HG02678 (cell line): ENCODE results near the gene S100A5.
A peak's percentile ranks its signal among the peaks of the same experiment; 100 is the strongest.
"Not testable (repeated sequence)": the region's sequence is repeated elsewhere in the genome, so short reads cannot be mapped to it uniquely, and the experiment has no call there.

ENCODE experiments used
- ATAC-seq: cut with Tn5 transposase; IDR thresholded peaks from one replicate; pipeline ENCODE4 v1.9.1; 2021; ENCODE audit warnings: mild to moderate bottlenecking, moderate library complexity; ENCODE audit not compliant: unreplicated experiment

Gene S100A5

DNA sequence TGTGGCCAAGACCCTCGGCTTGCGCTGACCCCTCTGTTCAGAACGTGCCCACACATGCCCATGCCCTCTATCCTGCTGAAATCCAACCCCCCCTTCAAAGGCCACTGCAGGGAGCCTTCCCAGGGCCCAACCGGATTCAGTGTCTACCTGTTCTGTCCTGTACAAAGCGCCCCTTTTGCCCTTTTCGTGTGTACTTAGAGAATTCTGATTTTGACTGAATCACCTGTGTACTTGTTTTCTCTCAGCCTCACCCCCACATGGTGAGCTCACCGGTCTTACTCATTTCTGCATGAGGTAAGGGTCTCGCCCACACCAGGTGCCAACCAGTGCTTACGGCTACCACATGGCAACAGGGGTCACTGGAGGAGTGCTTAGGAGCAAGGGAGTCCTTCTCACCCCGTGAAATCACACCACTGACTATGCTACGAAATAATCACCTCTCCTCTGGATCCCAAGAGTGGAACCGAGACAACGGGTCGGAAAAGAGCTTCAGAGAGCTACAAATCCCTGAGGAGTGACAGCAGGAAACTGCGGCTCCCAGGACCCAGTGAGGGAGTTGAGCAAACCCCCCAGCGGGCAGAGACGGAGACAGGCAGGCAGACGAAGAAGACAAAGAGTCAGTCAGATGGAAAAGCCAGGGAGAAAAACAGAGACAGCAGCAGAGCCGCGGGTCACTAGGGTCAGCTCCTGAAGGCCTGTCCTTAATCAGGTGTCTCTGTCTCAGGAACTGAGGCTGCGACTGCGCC is 27.1 kb upstream of the S100A5 start:
- ATAC-seq = no peak

- peak; percentile 37 for ATAC-seq
Observed at GRCh38 chr1:153566414-153567371, 26.0 kb upstream of the S100A5 start.

- peak; percentile 41 for ATAC-seq
Observed at GRCh38 chr1:153565529-153566374, 25.0 kb upstream of the S100A5 start, which contains the start of gene S100A2. S100A2 (minus strand) TSS chr1:153565844; CDS start chr1:153563877, 1,967 bp downstream.

DNA sequence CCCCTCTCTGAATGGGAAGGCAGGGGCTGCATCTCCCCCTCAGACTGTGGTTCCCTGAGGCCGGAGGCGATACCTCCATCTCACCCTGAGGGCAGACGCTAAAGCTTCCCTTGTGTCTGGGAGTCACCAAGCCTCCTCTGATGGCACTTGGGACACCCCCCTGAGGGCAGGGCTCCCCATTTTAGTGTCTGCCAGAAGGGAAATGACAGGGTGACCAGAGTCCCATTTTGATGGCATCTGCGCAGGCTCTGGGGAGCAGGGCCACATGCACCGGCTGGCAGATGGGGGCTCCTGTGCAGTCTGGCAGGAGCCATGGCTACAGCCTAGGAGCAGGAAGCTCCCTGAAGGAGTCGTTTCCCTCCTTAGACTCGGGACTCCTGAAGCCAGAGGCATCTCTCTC is 23.3 kb upstream of the S100A5 start:
- ATAC-seq = no peak

DNA sequence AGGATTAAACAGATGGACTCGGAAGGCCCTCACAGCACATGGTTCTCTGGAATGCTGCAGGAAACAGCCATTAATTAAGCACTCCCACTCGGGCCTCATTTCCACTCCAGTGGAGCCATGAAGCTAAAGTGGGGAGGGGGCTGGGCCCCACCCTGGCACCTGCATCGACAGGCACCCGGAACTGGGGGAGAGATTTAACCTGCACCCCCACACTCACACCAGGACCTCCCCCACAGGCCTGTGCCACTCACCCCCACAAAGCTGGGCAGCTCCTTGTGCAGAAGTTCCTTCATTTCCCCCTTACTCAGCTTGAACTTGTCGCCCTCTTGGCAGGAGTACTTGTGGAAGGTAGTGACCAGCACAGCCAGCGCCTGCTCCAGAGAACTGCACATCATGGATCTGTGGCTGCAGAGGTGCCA is 22.8 kb upstream of the S100A5 start:
- no peak for ATAC-seq

DNA sequence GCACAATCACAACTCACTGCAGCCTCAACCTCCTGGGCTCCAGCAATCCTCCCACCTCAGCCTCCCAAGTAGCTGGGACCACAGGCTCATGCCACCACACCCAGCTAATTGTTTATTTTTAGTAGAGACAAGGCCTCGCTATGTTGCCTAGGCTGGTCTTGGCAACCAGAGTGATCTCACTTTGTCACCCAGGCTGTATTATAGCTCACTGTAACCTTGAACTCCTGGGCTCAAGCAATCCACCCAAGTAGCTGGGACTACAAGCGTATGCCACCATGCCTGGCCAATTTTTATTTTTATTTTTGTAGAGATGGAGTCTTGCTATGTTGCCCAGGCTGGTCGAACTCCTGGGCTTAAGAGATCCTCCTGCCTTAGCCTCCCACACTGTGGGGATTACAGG is 21.3 kb upstream of the S100A5 start:
- not testable (repeated sequence) for ATAC-seq

GRCh38 chr1:153561466-153561985 is 20.8 kb upstream of the S100A5 start:
- ATAC-seq = no peak

GRCh38 chr1:153560771-153561465 is 20.2 kb upstream of the S100A5 start:
- ATAC-seq = no peak

DNA sequence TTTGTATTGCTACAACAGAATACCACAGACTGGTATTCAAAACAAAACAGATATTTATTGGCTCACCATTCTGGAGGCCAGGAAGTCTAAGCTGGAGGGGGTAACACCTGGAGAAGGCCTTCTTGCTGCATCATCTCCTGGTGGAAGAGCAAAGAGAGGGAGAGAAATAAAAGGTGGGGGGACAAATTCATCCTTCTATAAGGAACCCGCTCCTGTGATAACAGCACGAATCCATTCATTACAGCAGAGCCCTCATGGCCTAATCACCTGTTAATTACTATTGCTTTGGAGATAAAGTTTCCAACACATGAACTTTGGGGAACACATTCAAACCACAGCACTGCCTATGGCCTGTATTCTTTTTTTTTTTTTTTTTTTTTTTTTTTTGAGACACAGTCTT is 19.5 kb upstream of the S100A5 start:
- ATAC-seq = no peak

DNA sequence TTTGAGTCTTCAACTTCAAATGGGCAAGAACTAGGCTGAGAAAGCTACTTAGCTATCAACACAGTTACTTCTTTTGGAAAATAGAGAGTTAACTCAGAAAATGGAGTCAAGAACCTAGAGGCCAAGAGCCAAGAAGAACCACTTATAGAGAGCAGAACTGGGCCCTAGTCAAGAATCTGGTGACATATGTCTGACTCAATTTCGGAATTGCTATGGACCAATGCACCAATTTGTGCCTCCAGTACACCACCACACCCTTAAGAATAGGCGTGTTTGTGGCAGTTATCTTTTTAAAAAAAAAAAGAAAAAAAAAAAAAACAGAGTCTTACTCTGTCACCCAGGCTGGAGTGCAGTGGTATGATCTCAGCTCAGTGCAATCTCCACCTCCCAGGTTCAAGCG is 17.1 kb upstream of the S100A5 start:
- ATAC-seq = no peak

GRCh38 chr1:153556348-153556747 is 15.6 kb upstream of the S100A5 start:
- ATAC-seq = no peak

DNA sequence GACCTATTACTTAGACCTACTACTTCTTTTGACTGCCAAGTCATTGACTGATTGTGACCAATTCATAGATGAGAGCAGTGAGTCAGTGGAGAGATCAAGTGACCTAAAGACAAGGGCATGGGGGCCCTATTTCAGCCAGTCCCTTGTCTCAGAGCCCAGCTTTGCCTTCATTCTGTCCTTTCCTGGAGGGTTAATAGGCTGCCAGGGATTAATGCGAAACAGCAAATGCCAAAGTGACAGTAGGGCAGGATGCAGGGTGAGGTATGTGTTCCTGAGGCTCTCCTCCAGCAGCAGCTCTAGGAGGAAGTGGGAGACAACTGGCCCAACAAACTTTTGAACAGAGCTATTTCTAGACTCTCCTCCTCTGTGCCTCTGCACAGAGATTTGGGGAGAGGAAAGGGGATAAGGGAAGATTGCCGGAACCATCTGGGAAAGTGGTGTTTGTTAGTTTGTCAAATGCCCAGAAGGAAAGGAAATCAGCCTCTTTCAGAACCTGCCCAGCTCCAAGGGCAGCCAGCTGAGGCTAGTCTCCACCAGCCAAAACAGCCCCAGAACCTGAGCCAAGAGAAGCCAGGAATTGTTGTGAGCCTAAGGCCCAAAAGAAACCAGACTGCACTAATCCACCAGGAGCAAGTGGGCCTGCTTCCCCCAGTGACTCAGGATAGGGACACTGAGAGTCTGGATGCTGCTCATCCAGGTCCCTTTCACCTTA is 13.3 kb upstream of the S100A5 start:
- ATAC-seq = no peak

GRCh38 chr1:153553096-153553495 is 12.4 kb upstream of the S100A5 start:
- no peak for ATAC-seq

DNA sequence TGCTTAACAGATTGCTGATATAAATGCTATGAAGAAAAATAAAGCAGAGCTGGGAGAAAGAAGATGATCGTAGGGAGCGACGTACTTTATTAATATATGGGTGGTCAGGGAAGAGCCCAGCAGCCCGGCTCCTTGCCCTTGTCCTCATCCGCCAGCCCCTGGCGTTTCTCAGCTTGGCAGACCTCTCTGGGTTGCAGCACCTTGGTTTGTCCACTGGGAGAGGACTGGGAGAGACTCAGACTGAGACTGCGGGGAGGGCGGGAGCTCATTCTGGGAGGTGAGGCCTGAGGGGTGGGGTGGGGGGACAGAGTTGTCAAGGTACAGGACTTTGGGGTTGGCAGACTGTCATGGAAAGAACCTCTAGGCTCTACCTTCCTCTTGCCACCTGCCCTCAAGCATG is 11.6 kb upstream of the S100A5 start:
- ATAC-seq = no peak

DNA sequence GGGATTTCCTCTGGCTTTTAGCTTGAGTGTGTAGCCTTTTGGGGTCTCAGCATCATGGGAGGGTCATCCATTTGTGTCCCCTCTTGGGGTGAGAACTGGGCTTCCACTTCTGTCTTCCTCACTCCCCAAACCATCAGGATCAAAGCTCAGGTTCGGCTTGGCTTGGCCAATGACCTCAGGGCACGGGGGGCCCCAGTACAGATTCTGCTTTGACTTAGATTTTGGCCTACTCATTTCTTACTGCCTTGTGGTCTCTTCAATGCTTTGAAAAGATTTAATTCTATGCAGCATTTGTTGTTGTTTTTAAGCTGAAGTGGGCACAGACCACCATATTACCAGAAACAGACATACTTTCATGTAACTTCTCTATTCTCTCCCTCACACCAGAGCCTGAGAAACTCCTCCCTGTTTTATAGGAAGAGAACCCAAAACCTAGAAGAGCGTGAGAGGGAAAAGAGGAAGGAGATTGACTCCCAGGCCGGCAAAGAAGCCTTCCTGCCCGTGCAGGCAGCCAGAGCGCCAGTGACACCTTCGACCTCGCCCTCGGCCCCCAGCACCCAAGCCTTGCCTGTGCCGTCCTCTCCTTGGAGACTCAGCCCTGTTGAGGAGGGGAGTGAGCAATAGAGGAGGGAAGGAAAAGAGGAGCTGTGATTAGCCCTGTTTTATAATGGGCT is 10.2 kb upstream of the S100A5 start:
- no peak for ATAC-seq

DNA sequence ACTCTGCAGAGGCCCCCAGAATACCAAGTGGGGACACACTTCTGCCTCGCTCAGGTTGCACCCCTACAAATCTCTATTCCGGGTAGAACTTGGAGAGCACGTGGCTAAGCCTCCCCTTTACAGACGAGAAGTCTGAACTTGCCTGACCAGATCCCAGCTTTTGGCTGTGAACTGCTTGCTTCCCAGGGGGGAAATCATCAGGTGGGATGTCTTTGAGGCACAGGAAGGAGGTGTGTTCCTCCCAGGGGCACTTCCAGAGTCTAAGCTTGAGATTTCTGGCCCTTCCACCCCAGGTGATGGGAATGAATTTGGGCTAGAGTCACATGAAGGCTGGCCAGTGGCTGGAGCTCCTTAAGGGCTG is 9.6 kb upstream of the S100A5 start:
- ATAC-seq = no peak

DNA sequence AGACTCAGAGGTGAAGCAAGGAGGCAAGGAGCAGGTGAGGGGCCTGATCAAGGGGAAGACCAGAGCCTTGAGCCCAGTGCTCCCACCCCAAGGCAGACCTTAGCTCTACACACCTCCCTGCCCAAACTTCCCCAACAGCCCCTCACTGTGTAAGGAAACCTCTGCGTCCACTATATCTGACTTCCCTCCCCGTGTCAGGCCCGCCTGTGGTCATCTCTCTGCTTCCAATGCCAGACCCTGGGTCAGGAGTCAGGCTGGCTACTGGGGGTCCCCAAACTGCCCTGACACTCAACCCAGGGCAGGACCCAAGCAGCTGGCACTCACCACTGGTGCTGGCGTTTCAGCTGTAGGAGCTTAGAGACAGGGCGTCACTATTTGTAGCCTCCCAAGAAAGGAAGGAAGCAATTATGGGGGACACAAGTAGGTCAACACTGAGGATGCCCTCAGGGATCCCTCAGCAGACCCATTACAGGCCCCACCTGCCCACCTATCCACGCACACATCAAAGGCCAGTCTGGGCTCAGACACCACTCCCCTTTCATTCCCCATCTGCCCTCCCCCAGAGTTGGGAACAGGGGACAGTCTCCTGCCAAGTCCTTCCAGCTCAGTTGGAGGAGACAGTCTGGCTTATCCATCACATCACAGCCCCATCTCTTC is 9.1 kb upstream of the S100A5 start:
- no peak for ATAC-seq
